ENCODE results near the gene GPR157.
"Not testable (repeated sequence)": the region's sequence is repeated elsewhere in the genome, so short reads cannot be mapped to it uniquely, and the experiment has no call there.

DNA sequence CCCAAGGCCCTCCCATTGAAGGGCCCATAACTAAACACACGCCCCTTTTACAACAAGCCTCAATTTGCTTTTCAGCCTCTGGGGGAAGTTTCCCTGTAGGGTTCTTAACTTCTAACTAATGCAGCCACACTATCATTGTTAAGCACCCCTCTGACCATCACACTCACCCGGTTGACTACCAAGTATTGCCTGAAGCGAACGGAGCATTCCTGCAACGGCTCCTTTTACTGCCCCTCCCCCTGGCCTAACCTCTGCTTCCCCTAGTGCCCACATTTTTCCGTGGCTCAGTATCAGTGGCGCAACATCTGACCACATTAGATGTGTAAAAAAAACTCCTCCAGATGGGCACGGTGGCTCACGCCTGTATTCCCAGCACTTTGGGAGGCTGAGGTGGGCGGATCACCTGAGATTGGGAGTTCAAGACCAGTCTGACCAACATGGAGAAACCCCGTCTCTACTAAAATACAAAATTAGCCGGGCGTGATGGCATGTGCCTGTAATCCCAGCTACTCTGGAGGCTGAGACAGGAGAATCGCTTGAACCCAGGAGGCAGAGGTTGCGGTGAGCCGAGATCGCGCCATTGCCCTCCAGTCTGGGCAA lies 34.8 kb downstream of the GPR157 start:
- TF ChIP-seq, protein P1, sequence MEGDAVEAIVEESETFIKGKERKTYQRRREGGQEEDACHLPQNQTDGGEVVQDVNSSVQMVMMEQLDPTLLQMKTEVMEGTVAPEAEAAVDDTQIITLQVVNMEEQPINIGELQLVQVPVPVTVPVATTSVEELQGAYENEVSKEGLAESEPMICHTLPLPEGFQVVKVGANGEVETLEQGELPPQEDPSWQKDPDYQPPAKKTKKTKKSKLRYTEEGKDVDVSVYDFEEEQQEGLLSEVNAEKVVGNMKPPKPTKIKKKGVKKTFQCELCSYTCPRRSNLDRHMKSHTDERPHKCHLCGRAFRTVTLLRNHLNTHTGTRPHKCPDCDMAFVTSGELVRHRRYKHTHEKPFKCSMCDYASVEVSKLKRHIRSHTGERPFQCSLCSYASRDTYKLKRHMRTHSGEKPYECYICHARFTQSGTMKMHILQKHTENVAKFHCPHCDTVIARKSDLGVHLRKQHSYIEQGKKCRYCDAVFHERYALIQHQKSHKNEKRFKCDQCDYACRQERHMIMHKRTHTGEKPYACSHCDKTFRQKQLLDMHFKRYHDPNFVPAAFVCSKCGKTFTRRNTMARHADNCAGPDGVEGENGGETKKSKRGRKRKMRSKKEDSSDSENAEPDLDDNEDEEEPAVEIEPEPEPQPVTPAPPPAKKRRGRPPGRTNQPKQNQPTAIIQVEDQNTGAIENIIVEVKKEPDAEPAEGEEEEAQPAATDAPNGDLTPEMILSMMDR (conservative IDR thresholded peaks at IDR 0.05; ENCODE audit: low read depth, low read length): not testable (repeated sequence)
- TF ChIP-seq EZH2phosphoT487 (IDR thresholded peaks at IDR 0.05; ENCODE audit: borderline replicate concordance, low read length); EZH2 (IDR thresholded peaks at IDR 0.05; ENCODE audit: low read length, unreplicated experiment): not testable (repeated sequence)
